Measurements from ENCODE around the gene TNFRSF1B. TPM values are rescaled to one million over a fixed set of nuclear protein-coding genes. Genes with fewer than 3 reads are reported as not detected.

The TNFRSF1B gene
- total RNA-seq, 3 donors from 2014 or later (not counting 1 experiment from before 2014, with no cell fraction given): 152 to 173 (median 172) TPM

DNA sequence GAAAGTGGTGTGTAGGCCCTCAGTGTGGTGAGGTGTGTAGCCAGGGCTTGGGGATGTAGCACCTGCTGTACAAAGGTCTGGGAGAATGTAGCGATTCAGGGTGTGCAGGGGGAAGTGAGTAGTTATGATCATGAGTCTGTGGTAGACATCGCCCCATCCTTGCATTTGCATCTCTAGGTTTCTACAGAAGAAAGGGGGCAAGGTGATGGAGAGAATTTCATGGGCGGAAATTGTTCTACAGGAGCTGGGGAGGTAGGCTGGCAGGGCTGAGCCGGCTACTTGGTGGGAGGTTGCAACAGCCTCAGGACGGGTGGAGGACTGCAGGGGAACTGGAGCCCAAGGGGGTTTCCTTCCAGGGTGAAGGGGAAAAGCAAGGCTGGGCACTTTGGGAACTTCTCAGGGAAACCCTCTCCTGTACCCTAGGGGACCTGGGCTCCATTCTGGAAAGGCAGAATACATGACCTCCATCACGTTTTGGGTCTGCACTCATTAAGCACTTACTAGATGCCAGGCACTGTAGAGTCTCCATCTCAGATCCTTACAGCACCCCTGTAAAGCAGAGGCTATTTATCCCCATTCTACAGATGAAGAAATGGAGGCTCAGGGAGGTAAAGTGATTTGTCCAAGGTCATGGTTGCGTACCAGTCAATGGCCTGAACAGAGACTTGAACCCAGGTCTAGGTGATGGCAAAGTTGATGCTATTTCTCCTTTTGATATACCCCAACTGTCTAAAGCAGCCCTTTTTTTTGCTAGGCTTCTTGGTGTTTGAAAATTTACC is 14.5 kb upstream of the TNFRSF1B start:
- peaks cover 78% of the 10 kb centered on the region for H3K4me1 ChIP-seq (ENCODE audit: control insufficient read depth, insufficient read depth, low read length)
- no peak overlapping the region for H3K4me3 ChIP-seq (ENCODE audit: low read length)
- no peaks in the 10 kb centered on the region for H3K27me3 ChIP-seq (ENCODE audit: control insufficient read depth, insufficient read depth, low read length)
- H3K9me3 ChIP-seq (ENCODE audit: control insufficient read depth, insufficient read depth, low read length): peaks cover 4% of the 10 kb centered on the region
- DNase-seq (no peak), ATAC-seq (no peak)
- intact Hi-C loops (cut with micrococcal nuclease): no loop called here
- H3K27me3 Mint-ChIP-seq (ENCODE audit: low read depth in 2 of 2): no peaks in the 10 kb centered on the region
- no peaks in the 10 kb centered on the region for H3K36me3 ChIP-seq (ENCODE audit: control insufficient read depth, insufficient read depth, low read length)
- peak overlapping the region; percentile 82 for H3K4me3 Mint-ChIP-seq
- H3K27ac ChIP-seq (ENCODE audit: low read length): peak overlapping the region; percentile 94
- H3K27ac Mint-ChIP-seq: peak overlapping the region; percentile 98
- TF ChIP-seq, protein P1, sequence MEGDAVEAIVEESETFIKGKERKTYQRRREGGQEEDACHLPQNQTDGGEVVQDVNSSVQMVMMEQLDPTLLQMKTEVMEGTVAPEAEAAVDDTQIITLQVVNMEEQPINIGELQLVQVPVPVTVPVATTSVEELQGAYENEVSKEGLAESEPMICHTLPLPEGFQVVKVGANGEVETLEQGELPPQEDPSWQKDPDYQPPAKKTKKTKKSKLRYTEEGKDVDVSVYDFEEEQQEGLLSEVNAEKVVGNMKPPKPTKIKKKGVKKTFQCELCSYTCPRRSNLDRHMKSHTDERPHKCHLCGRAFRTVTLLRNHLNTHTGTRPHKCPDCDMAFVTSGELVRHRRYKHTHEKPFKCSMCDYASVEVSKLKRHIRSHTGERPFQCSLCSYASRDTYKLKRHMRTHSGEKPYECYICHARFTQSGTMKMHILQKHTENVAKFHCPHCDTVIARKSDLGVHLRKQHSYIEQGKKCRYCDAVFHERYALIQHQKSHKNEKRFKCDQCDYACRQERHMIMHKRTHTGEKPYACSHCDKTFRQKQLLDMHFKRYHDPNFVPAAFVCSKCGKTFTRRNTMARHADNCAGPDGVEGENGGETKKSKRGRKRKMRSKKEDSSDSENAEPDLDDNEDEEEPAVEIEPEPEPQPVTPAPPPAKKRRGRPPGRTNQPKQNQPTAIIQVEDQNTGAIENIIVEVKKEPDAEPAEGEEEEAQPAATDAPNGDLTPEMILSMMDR (IDR thresholded peaks at IDR 0.05): no peak
- peaks cover 0 to 2% of the 10 kb centered on the region in 2 donors for H3K9me3 Mint-ChIP-seq
- 61% methylated on average over 7 of the region's 7 CpGs for WGBS (ENCODE audit: insufficient coverage)
- peaks cover 68 to 83% of the 10 kb centered on the region in 2 donors for H3K4me1 Mint-ChIP-seq
- no peaks in the 10 kb centered on the region for H3K36me3 Mint-ChIP-seq

DNA sequence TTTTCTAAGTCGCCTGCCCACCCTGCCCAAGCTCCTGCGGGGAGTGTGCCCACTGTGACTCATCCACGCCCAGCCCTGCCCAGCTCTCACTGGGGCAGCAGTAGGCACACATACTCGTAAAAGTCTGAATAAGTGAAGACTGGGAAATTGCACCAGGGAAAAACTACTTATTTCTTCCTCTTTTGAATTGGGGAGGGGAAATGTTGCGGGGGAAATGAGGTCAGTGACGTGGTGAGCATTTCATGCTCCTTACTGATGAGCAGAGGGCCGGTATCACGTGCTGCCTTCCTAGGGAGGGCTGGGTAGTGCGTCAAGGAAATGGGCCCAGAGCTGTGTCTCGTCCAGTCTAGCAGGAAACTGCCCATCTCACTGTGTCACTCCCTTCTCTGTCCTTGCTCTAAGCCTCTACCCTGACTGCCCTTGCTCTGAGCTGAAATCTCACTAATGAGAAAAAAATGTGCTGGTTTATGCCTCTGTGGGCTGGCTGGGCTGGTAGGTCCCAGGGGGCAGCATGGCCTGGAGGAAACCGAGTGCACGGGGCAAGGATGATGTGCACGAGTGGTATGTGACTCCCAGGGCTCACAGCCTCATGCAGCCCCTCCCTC is 13.5 kb upstream of the TNFRSF1B start:
- Histone ChIP-seq H3K4me1 (ENCODE audit: control insufficient read depth, insufficient read depth, low read length) (peaks cover 78% of the 10 kb centered on the region), H3K27ac (ENCODE audit: low read length) (peak overlapping the region; percentile 94), H3K9me3 (ENCODE audit: control insufficient read depth, insufficient read depth, low read length) (peaks cover 4% of the 10 kb centered on the region), H3K36me3 (ENCODE audit: control insufficient read depth, insufficient read depth, low read length) (no peaks in the 10 kb centered on the region), H3K27me3 (ENCODE audit: control insufficient read depth, insufficient read depth, low read length) (no peaks in the 10 kb centered on the region), H3K4me3 (ENCODE audit: low read length) (no peak overlapping the region)
- H3K4me1 Mint-ChIP-seq: peaks cover 77 to 86% of the 10 kb centered on the region in 2 donors
- DNase-seq: peak; percentile 56 to 74
- TF ChIP-seq, protein P1 (IDR thresholded peaks at IDR 0.05): no peak
- no peaks in the 10 kb centered on the region for H3K27me3 Mint-ChIP-seq (ENCODE audit: low read depth in 2 of 2)
- H3K4me3 Mint-ChIP-seq: peak overlapping the region; percentile 79
- peaks cover 0 to 2% of the 10 kb centered on the region in 2 donors for H3K9me3 Mint-ChIP-seq
- peak overlapping the region; percentile 98 for H3K27ac Mint-ChIP-seq
- intact Hi-C loops (cut with micrococcal nuclease): no loop called here
- no peaks in the 10 kb centered on the region for H3K36me3 Mint-ChIP-seq
- peak; percentile 50 to 81 (median 70) for ATAC-seq
- WGBS (ENCODE audit: insufficient coverage): 18% methylated on average over 13 of the region's 13 CpGs

DNA sequence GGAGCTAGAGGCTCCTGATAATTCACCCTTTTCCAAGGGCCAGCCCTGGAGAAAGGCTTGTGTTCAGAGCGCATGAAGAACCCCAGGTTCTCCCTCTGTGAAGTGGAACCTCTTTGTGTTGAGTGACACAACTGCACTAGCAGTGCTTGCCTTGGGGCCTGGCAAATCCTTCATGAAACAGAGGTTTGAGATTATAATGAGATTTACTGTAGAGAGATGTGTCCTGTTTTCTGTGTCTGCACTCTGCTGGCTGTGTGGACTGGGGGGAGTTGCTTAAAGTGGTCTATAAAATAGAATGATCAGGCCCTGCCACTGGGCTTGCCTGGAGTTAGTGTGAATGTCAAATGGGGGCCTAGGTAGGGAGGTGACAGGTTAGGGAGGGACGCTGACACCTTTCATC is 11.5 kb upstream of the TNFRSF1B start:
- ATAC-seq (no peak), DNase-seq (no peak)
- H3K9me3 Mint-ChIP-seq: no peaks in the 10 kb centered on the region
- no peaks in the 10 kb centered on the region for H3K36me3 Mint-ChIP-seq
- TF ChIP-seq, protein P1 (IDR thresholded peaks at IDR 0.05): no peak
- intact Hi-C loops (cut with micrococcal nuclease): no loop called here
- H3K4me3 Mint-ChIP-seq: no peak overlapping the region
- H3K4me1 ChIP-seq (ENCODE audit: control insufficient read depth, insufficient read depth, low read length): peaks cover 78% of the 10 kb centered on the region
- H3K27ac Mint-ChIP-seq: peak overlapping the region; percentile 65 to 91
- H3K9me3 ChIP-seq (ENCODE audit: control insufficient read depth, insufficient read depth, low read length): no peaks in the 10 kb centered on the region
- WGBS (ENCODE audit: insufficient coverage): 95% methylated on average over 1 of the region's 2 CpGs
- peaks cover 74 to 78% of the 10 kb centered on the region in 2 donors for H3K4me1 Mint-ChIP-seq
- no peaks in the 10 kb centered on the region for H3K36me3 ChIP-seq (ENCODE audit: control insufficient read depth, insufficient read depth, low read length)
- H3K27me3 Mint-ChIP-seq (ENCODE audit: low read depth in 2 of 2): no peaks in the 10 kb centered on the region
- no peak overlapping the region for H3K27ac ChIP-seq (ENCODE audit: low read length)
- no peaks in the 10 kb centered on the region for H3K27me3 ChIP-seq (ENCODE audit: control insufficient read depth, insufficient read depth, low read length)
- no peak overlapping the region for H3K4me3 ChIP-seq (ENCODE audit: low read length)
